ENCODE measurements around the gene JAZF1.

DNA sequence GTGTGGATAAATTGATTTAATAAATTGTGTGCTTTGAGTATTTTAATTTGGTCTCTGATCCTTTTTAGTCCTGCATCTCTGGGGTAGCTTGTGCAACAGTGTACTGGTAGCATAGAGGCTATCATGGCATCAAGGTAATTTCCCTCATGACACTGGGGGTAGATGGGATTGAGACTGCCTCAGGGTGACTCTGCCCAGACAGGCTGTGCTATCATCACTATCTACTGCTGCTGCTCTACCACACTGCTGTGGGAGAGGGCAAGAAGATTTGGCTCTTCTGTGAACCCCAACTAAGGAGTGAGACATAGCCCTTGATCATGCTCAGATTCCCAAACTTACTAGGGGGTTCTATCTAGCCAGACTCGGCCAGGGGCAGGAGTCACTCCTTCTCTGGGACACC lies 43.6 kb upstream of the JAZF1 start:
- TF ChIP-seq, protein P1, sequence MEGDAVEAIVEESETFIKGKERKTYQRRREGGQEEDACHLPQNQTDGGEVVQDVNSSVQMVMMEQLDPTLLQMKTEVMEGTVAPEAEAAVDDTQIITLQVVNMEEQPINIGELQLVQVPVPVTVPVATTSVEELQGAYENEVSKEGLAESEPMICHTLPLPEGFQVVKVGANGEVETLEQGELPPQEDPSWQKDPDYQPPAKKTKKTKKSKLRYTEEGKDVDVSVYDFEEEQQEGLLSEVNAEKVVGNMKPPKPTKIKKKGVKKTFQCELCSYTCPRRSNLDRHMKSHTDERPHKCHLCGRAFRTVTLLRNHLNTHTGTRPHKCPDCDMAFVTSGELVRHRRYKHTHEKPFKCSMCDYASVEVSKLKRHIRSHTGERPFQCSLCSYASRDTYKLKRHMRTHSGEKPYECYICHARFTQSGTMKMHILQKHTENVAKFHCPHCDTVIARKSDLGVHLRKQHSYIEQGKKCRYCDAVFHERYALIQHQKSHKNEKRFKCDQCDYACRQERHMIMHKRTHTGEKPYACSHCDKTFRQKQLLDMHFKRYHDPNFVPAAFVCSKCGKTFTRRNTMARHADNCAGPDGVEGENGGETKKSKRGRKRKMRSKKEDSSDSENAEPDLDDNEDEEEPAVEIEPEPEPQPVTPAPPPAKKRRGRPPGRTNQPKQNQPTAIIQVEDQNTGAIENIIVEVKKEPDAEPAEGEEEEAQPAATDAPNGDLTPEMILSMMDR (IDR thresholded peaks at IDR 0.05), result no peak
- TF ChIP-seq POLR2AphosphoS5 (IDR thresholded peaks at IDR 0.05), result no peak
- TF ChIP-seq POLR2A (IDR thresholded peaks at IDR 0.05), result no peak

All from prostate gland (tissue), 2 donors.